Measurements from ENCODE around the gene SERGEF.

Gene SERGEF

DNA sequence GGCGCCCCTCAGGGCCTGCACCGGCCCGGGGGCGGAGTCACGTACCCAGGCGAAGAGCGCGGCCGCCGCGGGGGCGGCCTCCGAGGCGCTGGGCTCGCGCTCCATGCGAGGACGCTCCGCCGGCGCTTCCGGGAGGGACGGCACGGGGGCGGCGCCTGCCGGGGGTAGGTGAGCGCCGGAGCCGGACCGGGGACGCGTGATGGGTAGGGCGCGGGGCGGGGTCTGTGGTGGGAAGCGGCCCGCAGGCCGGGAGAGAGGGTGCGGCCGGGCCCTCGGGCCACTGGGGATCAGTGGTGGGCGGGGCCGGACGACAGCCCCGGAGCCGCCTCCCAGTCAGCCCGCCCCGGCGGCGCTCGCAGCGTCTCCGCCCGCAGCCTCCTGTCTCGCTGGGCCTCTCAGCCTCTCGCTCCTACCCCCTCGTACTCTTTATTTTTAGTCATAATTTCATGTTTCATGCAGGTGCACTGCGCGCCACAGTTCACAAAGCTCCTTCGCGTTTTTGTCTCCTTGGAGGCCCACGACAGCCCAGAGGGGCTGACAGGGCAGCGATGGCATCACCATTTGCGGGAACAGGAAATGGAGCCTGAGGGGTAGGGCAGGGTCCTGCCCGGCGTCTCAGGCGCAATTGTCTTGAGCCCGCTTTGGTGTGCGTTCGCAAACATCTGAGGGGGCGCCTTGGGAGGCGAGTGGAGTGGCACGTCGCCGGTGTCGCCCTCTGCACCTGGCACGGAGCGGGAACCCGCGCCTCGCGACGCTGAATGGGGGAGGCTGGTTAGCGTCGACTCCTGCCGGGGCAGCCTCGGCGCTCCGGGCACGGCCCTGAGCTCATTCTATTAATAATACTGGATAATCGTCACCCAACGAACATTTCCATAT, at the start of gene SERGEF:
Gene SERGEF, minus strand, starts transcription at position 142 of the 876 bp plus-strand sequence. Its CDS starts 37 bp downstream, at position 105.
- Mint-ChIP-seq H3K4me1 (peaks cover 39% of the 10 kb centered on the region), H3K36me3 (no peaks in the 10 kb centered on the region), H3K27me3 (no peaks in the 10 kb centered on the region), H3K27ac (peak within 1 kb of the TSS; percentile 97), H3K4me3 (peak within 1 kb of the TSS; percentile 98), H3K9me3 (no peaks in the 10 kb centered on the region)

DNA sequence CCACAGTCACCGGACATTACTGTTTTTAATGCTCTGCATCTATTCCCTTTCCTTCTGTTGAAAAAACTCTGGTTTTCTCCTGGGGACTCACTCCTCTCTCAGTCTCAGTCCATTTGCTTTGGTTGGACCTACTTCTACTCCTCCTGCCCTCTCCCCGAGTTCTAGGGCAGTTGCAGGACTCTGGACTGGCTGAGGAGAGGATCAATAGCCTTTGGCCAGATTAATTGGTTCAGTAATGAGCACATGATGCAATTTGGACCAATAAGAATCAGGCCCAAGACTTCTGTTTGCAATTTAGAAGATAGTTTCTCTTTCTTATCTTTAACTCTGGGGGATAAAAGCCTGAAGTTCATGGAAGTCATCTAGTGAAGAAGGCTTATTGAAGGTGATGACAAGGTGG, 48.5 kb upstream of the SERGEF start:
- Mint-ChIP-seq H3K27ac (no peak overlapping the region), H3K9me3 (no peaks in the 10 kb centered on the region), H3K4me3 (no peak overlapping the region), H3K36me3 (peaks cover 3% of the 10 kb centered on the region), H3K27me3 (no peaks in the 10 kb centered on the region), H3K4me1 (no peaks in the 10 kb centered on the region)

DNA sequence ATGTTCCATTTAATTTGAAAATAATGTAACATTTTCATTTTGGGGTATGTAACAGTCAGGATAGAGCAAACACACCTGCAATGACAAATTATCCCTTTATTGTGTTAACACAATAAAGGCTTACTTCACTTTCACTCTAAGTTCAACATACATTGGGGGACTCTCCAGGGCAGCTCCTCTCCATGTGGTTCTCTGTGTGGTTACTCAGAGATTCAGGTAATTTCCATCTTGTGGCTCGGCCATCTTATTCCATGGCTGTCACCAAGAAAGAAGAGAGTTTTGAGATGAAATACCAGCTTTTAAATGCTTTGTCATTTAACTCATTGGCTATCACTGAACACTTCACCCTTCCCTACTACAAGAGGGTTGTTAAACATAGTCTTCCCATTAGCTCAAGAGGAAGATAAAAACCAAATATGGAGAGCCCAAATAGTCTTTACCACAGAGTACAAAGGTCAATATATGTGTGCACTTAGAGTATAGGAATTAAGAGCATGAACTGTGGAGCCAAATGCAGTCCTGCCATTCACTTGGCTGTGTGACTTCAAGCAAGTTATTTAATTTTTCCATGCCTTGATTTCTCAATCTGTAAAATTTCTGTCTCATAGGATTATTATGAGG, 43.8 kb upstream of the SERGEF start:
- H3K4me1 Mint-ChIP-seq: no peaks in the 10 kb centered on the region
- no peaks in the 10 kb centered on the region for H3K9me3 Mint-ChIP-seq
- no peak overlapping the region for H3K4me3 Mint-ChIP-seq
- H3K36me3 Mint-ChIP-seq: peaks cover 11% of the 10 kb centered on the region
- H3K27ac Mint-ChIP-seq: no peak overlapping the region
- no peaks in the 10 kb centered on the region for H3K27me3 Mint-ChIP-seq

DNA sequence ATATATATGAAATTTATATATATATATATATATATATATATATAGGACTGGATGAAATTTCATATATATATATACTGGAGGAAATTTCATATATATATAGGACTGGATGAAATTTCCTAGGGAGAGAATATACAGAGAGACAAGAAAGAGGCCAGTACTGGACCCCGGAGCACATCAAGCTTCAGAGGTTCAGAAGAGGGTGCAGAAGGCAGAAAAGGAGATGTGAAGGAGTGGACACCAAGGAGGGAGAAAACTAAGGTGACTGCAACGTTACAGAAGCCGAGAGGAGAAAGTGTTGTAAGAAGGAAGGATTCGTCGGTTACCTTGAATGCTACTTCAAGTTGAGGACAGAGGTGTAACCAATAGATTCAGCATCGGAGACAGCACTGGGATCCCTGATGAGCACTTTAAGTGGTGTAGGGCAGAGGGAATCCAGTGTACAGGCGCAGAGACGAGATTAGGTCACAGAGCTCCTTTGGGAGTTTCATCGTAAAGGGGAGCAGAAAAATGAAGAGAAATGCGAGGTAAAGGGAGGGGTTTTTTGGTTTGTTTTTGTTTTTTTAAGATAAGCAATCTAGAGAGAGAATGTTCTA, 41.8 kb upstream of the SERGEF start:
- Mint-ChIP-seq H3K9me3 (no peaks in the 10 kb centered on the region), H3K4me3 (no peak overlapping the region), H3K4me1 (no peaks in the 10 kb centered on the region), H3K27ac (no peak overlapping the region), H3K27me3 (no peaks in the 10 kb centered on the region), H3K36me3 (peaks cover 12% of the 10 kb centered on the region)

DNA sequence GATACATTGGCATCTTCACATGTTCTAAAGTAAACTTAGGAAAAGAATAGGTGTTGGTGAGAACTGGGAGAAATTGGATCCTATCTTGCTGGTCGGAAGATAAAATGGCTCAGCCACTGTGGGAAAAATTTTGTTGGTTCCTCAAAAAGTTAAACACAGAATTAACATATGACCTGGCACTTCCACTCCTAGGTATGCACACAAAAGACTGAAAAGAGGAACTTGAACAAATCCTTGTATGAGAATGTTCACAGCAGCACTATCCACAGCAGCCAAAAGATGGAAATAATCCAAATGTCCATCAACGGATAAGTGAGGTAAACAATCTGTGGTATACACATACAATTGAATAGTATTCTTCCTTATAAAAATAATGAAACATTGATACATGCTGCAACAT, 38.0 kb upstream of the SERGEF start:
- peaks cover 16% of the 10 kb centered on the region for H3K27me3 Mint-ChIP-seq
- H3K27ac Mint-ChIP-seq: no peak overlapping the region
- H3K9me3 Mint-ChIP-seq: peaks cover 9% of the 10 kb centered on the region
- no peaks in the 10 kb centered on the region for H3K4me1 Mint-ChIP-seq
- H3K4me3 Mint-ChIP-seq: no peak overlapping the region
- H3K36me3 Mint-ChIP-seq: peaks cover 21% of the 10 kb centered on the region

DNA sequence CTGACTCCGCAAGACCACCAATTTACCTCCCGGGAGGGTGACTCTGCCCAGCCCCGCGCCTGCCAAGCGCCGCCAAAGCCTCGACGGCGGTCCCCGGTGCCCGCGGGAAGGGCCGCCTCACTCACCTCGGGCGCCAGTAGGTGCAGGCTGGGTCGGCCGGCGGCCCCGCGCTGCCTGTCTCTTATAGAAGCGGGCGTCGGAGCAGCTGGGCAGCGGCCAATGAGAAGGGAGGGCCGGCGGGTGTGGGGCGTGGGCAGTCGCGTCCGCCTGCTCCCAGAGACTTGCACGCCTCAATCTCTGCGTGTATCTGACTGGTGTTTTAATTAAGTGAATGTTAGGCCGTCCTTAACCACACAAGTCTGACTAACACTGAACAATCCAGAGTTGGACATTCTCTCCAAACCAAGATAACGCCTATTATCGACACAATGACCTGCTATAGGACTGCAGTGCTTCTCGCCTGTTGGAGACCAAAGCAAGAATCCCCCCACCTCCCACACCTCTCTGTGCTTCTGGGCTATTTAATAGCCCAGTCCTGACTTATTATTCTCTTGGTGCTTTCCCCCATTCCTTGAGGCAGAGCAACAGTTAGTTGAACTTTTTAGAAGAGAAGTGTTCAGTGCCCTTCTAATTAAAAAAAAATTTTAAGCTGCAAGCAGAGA, 33.4 kb upstream of the SERGEF start, which contains the start of gene TPH1:
Gene TPH1, minus strand, starts transcription at position 154 of the 662 bp plus-strand sequence. CDS start 5,507 bp downstream, outside the sequence.
- peaks cover 9% of the 10 kb centered on the region for H3K9me3 Mint-ChIP-seq
- no peak within 1 kb of the TSS for H3K4me3 Mint-ChIP-seq
- peaks cover 29% of the 10 kb centered on the region for H3K27me3 Mint-ChIP-seq
- H3K36me3 Mint-ChIP-seq: peaks cover 23% of the 10 kb centered on the region
- H3K4me1 Mint-ChIP-seq: no peaks in the 10 kb centered on the region
- no peak within 1 kb of the TSS for H3K27ac Mint-ChIP-seq

DNA sequence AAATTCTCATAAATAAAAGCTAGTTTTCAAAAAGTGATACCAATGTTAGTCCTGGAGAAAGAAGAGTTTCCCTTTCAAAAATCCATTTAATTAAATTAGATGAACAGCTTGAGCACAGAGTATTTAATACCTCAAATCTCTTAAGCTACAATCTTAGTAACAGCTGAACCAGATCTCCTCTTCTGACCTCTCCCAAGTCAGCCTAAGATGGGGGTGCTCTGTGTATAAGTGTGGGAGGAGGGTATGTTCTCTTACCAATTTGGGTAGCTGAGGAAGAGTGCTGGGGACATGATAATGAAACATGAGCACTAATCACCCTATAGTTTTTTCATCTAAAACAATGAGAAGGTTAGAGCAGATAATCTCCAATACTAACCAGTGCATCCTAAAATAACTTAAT, 23.6 kb upstream of the SERGEF start:
- Mint-ChIP-seq H3K4me3 (no peak overlapping the region), H3K27ac (no peak overlapping the region), H3K36me3 (no peaks in the 10 kb centered on the region), H3K4me1 (no peaks in the 10 kb centered on the region), H3K9me3 (no peaks in the 10 kb centered on the region), H3K27me3 (no peaks in the 10 kb centered on the region)

DNA sequence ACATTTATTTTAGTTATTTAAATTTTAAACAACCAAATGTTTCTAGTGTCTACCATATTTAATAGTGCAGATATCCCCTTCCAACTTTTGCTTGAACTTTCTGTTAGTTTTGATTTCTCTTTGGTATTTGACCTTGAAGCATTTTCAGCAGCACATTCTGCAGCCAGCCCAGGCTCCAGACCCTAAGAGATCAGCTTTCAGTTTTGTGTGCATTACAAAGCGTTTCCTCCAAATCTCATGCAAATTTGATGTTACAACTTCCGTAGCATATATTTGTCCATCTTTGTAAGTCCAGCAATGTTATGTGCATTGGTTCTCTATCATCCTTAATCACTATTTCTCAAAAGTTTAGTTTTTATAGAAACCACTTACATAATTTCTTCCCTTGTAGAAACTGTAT, 14.6 kb upstream of the SERGEF start:
- H3K9me3 Mint-ChIP-seq: no peaks in the 10 kb centered on the region
- H3K4me1 Mint-ChIP-seq: no peaks in the 10 kb centered on the region
- H3K27ac Mint-ChIP-seq: no peak overlapping the region
- H3K36me3 Mint-ChIP-seq: peaks cover 1% of the 10 kb centered on the region
- no peak overlapping the region for H3K4me3 Mint-ChIP-seq
- H3K27me3 Mint-ChIP-seq: no peaks in the 10 kb centered on the region

DNA sequence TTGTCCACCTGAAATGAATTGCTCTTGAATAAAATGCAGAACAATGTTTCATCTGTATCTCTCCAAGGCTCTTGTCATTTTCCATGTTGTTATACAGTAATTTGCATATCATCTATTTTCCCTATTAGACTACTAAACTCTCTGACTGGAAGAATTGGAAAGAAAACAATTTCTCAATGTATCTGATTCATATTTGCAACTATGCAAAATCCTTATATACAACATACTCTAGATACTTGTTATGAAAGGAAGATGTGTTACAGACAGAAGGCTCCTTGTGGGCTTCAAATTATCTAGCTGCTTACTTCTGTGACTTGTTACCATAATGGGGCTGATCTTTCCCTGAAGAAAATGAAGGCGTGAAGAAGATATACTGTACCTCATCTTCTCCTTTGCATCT, 9.6 kb upstream of the SERGEF start:
- H3K27ac Mint-ChIP-seq: no peak overlapping the region
- no peaks in the 10 kb centered on the region for H3K9me3 Mint-ChIP-seq
- H3K27me3 Mint-ChIP-seq: no peaks in the 10 kb centered on the region
- H3K36me3 Mint-ChIP-seq: peaks cover 4% of the 10 kb centered on the region
- H3K4me1 Mint-ChIP-seq: no peaks in the 10 kb centered on the region
- no peak overlapping the region for H3K4me3 Mint-ChIP-seq

DNA sequence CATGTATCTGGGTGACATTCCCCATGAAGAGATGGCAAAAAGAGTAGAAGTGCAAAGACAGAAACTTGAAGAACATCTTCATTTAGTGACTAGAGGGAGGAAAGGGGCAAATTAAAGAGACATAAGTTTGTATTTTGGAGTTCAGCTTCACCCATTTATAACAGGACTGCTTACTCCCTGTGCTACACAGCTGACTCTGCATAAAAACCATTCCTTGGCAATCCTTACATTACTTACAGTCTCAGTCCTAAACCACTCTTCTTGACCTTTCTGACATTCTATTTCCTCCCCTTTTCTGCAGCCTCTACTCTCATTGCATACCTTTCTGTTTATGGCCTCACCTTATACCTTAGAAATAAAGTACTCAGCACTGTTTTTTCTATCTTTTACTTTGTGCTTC, 6.8 kb upstream of the SERGEF start:
- Mint-ChIP-seq H3K4me1 (peaks cover 9% of the 10 kb centered on the region), H3K27ac (no peak overlapping the region), H3K27me3 (no peaks in the 10 kb centered on the region), H3K36me3 (peaks cover 3% of the 10 kb centered on the region), H3K9me3 (no peaks in the 10 kb centered on the region), H3K4me3 (no peak overlapping the region)

DNA sequence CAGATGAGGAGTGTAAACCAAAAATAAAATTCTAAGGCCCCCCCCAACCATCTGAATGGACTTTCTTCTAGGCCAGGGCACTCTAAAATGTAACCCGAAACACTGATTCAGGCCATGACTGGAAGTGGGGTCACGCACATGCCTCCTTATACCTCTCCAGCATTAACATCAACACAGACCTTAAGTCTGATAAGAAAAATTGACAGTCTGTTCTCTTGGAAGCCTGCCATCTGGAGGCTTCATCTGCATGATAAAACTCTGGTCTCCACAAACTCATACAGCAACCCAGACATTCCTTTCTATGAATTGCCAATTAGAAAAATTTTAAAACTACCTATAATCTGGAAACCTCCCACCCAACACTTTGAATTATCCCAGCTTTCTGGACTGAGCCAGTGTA, 3.9 kb upstream of the SERGEF start:
- no peaks in the 10 kb centered on the region for H3K36me3 Mint-ChIP-seq
- H3K4me3 Mint-ChIP-seq: no peak overlapping the region
- H3K4me1 Mint-ChIP-seq: peaks cover 31% of the 10 kb centered on the region
- H3K27ac Mint-ChIP-seq: no peak overlapping the region
- H3K27me3 Mint-ChIP-seq: no peaks in the 10 kb centered on the region
- no peaks in the 10 kb centered on the region for H3K9me3 Mint-ChIP-seq

DNA sequence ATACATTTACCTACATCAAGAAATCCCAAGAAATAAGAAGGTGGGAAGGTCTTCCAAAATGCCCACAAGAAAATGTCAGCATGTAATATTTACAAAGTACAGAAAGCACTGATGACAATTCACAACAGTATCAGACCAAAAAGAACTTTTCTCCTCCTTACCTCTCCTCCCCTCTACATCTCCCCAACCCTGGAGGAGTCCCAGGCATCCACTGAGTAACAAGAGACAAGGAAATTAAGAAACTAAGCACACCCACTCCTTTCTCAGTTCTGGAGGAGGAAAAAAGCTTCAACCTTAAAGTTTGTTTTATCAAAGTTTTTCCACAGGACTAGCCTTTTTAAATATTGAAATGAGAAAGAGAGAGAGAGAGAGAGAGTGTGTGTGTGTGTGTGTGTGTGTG, 2.0 kb upstream of the SERGEF start:
- Mint-ChIP-seq H3K27ac (peak overlapping the region; percentile 49), H3K36me3 (no peaks in the 10 kb centered on the region), H3K9me3 (no peaks in the 10 kb centered on the region), H3K27me3 (no peaks in the 10 kb centered on the region), H3K4me3 (peak overlapping the region; percentile 98), H3K4me1 (peaks cover 39% of the 10 kb centered on the region)

DNA sequence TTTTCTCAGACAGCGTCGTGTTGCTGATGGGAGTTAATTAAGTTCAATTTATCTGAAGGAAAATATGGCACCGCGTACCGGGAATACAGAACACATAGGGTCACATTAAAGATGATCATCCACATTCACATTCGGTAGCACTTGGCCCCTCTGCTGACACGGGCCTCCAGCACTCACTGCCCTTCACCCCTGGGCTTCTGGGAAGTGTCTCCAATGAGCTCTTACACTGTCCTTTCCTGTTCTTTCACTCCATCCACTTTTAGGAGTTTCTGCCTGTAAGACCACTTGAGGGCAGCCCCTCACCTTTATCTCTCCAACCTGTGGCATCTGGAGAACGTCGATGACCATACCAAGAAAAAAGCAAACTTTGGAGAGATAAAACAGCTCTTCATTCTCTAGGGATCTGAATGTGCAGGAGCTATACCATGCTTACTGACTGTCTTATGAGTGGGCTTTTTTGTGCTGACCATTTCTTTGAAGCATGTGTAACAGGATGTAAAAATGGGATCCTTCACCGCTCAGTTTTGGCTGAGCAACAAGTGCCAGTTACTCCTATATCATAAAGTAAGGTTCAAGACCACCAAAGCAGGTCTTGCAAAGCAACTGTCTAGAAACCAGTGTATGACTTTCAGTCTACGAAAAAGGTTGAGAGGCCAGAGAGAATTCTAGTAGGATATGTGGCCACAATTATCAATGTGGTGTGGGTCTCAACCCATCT, 1.1 kb upstream of the SERGEF start:
- peak overlapping the region; percentile 97 for H3K27ac Mint-ChIP-seq
- peaks cover 39% of the 10 kb centered on the region for H3K4me1 Mint-ChIP-seq
- no peaks in the 10 kb centered on the region for H3K36me3 Mint-ChIP-seq
- no peaks in the 10 kb centered on the region for H3K27me3 Mint-ChIP-seq
- no peaks in the 10 kb centered on the region for H3K9me3 Mint-ChIP-seq
- peak overlapping the region; percentile 98 for H3K4me3 Mint-ChIP-seq

DNA sequence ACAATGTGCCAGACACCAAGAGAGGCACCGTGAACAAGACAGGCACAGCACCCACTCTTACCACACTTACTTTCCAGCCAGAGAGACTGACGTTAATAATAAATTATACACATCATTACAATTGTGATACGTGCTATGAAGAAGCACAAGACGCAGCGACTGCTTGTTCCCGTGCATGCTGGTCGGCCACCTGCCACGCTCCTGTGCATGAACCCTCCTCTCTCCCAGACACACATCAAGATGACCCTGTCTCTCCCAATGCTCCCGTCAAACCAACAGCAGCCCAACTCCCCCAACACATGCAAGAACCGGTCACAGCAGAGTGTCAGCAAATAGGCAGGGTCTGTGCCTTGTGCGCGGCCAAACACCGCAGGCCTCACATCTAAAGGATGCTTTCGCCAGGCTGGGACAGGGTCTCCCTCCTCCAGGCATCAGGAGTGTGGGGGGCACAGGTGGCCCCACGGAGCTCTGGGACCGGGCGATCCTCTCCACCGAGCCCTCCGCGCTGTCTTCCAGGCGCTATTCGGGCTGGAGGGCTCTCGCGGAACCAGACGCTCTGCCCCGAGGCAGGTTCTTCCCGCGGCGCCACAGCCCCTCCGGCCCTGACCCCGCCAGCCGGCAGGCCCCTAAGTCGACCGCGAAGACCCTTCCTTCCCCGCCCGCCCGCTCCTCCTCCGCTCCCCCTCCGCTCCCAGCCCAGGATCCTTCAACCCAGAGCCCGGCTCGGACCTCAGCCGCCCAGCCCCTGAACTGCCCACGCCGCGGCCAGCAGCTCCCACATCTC, 533 bp downstream of the SERGEF start:
- Mint-ChIP-seq H3K27me3 (no peaks in the 10 kb centered on the region), H3K4me3 (peak overlapping the region; percentile 98), H3K9me3 (no peaks in the 10 kb centered on the region), H3K36me3 (no peaks in the 10 kb centered on the region), H3K27ac (peak overlapping the region; percentile 88), H3K4me1 (peaks cover 39% of the 10 kb centered on the region)
